ENCODE measurements around the gene FCHSD1. TPM values are rescaled to one million over a fixed set of nuclear protein-coding genes. Genes with fewer than 3 reads are reported as not detected.

FCHSD1 gene
- total and polyA plus RNA-seq, 2 donors (not counting 3 experiments of a cell fraction or from before 2014, with no cell fraction given) = 35.1 to 37.0 TPM

GRCh38 chr5:141662028-141662427, 10.8 kb upstream of the FCHSD1 start:
- H3K4me3 ChIP-seq (replicated peaks in 1 of 3; ENCODE audit: insufficient read depth in 1 of 3, low read depth in 1 of 3, low read length in 3 of 3) = no peak overlapping the region
- H3K9me3 ChIP-seq (replicated peaks; ENCODE audit: control insufficient read depth, insufficient read depth, low read length) = no peaks in the 10 kb centered on the region
- H3K27me3 ChIP-seq (ENCODE audit: control insufficient read depth in 2 of 2, insufficient read depth in 2 of 2, low read length in 2 of 2) = no peaks in the 10 kb centered on the region
- BruUV-seq (replicated peaks) = no TSS peak
- no peak overlapping the region for H3K4me2 ChIP-seq (ENCODE audit: insufficient read depth, low read length)
- intact Hi-C loops (cut with micrococcal nuclease) = no loop called here
- H3K4me1 ChIP-seq (ENCODE audit: control insufficient read depth, extremely low read depth, insufficient read depth, low read length) = peaks cover 14% of the 10 kb centered on the region
- dilution Hi-C loops (cut with MboI; ENCODE audit: extremely low pct_ligation_motif_present, low sequenced_read_pairs) = no loop called here
- no peaks in the 10 kb centered on the region for H4K20me1 ChIP-seq (replicated peaks; ENCODE audit: control insufficient read depth, extremely low read depth, insufficient read depth, low read length)
- ChIA-PET CTCF (no interaction called here), POLR2A (no interaction called here)
- peaks cover 3% of the 10 kb centered on the region for H3K79me2 ChIP-seq (ENCODE audit: control insufficient read depth, insufficient read depth, low read length)
- peaks cover 24 to 43% of the 10 kb centered on the region in 2 experiments for H3K36me3 ChIP-seq (ENCODE audit: control insufficient read depth in 2 of 2, extremely low read depth in 1 of 2, insufficient read depth in 2 of 2, low read length in 2 of 2)
- no peak for FAIRE-seq
- no peak for TF ChIP-seq GATA2 (IDR thresholded peaks at IDR 0.05; ENCODE audit: insufficient read depth, insufficient read length, low read depth, low read length)
- no peak for TF ChIP-seq JUN (IDR thresholded peaks at IDR 0.05; ENCODE audit: borderline replicate concordance, insufficient read depth, insufficient read length, low read depth)
- no peak for TF ChIP-seq FOS (IDR thresholded peaks at IDR 0.05; ENCODE audit: borderline replicate concordance, insufficient read depth, low read length)
- TF ChIP-seq, protein P1, sequence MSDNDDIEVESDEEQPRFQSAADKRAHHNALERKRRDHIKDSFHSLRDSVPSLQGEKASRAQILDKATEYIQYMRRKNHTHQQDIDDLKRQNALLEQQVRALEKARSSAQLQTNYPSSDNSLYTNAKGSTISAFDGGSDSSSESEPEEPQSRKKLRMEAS (IDR thresholded peaks at IDR 0.05; ENCODE audit: insufficient read depth, insufficient read length) = no peak
- no peak for TF ChIP-seq MYC (IDR thresholded peaks at IDR 0.05; ENCODE audit: low read depth, low read length)
- TF ChIP-seq EZH2 (IDR thresholded peaks at IDR 0.05; ENCODE audit: borderline replicate concordance, low read depth, low read length, severe bottlenecking) = no peak
- no peak for TF ChIP-seq POLR2A (IDR thresholded peaks at IDR 0.05; ENCODE audit: low read depth, low read length)
- TF ChIP-seq CTCF (IDR thresholded peaks at IDR 0.05; ENCODE audit: extremely low read depth in 1 of 2, insufficient read depth in 1 of 2, low read depth in 1 of 2, low read length in 2 of 2) = no peak
- DNase-seq (ENCODE audit: low read depth, low spot score) = no peak
- no peak overlapping the region for H2AFZ ChIP-seq (ENCODE audit: low read depth, low read length)
- no peaks in the 10 kb centered on the region for H3K9me1 ChIP-seq (replicated peaks; ENCODE audit: control insufficient read depth, extremely low read depth, insufficient read depth, low read length)
- no peak overlapping the region for H3K9ac ChIP-seq (replicated peaks; ENCODE audit: extremely low read depth, insufficient read depth, low read length)
- no peak overlapping the region for H3K27ac ChIP-seq (ENCODE audit: insufficient read depth, low read depth, low read length)

Measured in endothelial cell of umbilical vein (primary cell).